Activated T-cell treated with anti-CD3 and anti-CD28 coated beads for 1 hour (primary cell): ENCODE measurements around the gene CDKN2AIPNL.
A peak's percentile ranks its signal among the peaks of the same experiment; 100 is the strongest.
"Not testable (repeated sequence)": the region's sequence is repeated elsewhere in the genome, so short reads cannot be mapped to it uniquely, and the experiment has no call there.

Experiments used
- DNase-seq: peaks from one replicate; pipeline ENCODE4 v3.0.0-alpha.2; 2020; ENCODE audit warnings: low read depth

The CDKN2AIPNL gene

DNA sequence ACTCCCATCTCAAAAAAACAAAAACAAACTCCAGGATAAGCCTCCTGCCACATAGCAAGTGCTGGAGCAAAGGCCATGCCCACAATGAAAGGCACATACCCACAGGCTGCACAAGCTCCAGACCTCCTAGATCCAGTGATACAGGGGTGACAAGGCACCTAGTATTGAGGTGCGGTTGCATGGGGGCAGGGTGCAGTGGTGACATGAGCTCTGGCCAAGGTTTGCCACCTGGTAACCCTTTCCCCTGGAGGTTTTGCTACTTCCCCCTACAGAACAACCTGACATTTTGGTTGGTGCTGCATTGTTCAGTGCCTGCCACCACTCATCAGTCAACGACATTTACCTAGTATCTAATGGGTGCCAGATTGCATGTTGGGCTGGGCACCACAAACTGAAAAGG is 14.5 kb downstream of the CDKN2AIPNL start:
- no peak for DNase-seq

GRCh38 chr5:134396274-134396673 is 15.4 kb downstream of the CDKN2AIPNL start:
- DNase-seq = no peak

- no peak for DNase-seq
Measured at GRCh38 chr5:134394932-134395331, 16.7 kb downstream of the CDKN2AIPNL start.

DNA sequence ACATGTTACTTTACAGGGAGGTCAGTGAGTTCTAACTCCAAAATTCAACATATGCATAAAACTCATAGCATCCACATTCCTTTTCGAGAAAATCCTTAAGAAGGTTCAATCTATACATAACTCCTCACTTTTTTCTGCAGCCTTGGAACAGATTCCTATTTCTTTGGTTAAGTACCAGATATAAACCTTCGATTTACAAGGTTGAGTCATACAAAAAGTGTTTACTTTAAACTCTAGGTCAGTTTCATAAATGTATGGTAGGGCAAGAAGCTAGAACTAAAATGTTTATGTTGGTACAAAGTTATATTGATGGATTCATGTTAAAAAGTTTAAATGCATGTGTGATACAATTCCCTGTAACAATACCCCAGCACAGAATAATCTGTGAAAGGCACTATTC is 19.4 kb downstream of the CDKN2AIPNL start:
- DNase-seq = no peak

GRCh38 chr5:134387443-134387842 is 24.2 kb downstream of the CDKN2AIPNL start:
- DNase-seq = no peak

DNA sequence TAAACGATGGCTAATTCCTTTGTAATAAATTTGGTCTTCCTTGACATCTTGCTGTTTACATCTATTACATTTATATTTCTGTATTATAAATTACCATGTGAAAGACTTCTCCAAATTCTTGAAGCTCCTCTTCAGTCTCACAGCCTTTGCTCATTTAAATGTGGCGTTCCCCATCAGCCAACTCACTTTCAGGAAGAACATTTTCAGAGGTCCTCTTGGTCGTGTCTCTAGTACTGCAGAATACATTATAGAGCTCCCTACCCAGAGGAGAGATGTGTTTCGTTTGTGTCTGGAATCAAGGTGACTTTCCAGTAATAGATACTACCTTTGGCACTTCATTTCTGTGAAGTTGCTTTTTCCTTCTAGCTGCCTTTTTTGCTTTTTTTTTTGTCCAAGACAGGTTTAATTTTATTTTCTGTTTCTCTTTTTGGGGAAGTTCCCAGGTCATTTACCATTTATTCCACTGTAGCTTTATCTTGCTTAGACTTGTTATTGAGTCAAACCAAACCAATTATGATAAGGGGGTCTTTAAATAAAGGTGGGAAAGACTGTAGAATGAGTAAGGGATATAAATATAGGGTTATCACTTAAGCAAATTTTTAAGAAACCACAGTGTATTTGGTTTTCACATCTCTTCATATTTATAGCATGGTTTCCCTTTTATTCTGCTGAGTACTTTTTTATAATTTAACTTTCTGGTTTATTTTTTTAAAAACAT is 27.5 kb downstream of the CDKN2AIPNL start:
- DNase-seq = no peak

- not testable (repeated sequence) for DNase-seq
Measured at GRCh38 chr5:134382204-134382603, 29.5 kb downstream of the CDKN2AIPNL start.

DNA sequence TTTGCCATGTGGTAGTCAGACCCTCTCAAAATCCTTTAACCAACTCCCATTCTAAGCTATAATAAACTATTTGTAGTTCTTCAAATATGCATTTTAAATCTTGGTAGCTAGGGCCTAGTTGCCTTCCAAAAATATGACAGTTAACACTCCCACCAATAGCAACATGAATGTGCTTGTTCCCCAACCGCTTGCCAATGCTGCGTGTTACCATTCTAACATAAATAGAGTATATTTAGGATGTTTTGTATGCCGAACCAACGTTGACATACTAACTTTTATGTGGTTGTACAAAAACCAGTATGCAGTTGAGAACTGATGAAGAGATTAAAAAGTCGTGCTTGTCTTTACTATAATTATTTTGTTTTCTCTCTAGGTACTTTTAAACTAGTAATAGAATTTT is 31.3 kb downstream of the CDKN2AIPNL start:
- DNase-seq = no peak

DNA sequence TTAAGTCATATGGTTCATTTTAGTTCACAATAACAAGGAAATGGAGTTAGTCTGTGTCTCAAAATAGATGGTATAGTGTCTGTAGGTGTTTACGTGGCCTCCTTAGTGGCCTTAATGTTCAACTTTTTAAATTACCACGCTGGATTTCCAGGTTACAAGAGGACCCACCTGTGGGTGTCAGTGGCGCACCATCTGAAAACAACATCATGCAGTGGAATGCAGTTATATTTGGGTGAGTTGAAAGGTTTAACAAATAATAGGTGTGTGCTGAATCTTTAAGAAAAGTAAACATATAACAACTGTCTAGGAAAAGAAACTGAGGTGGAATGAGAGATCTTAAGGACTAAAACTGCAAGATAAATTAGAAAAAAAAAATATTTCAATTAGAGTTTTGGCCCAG is 37.4 kb downstream of the CDKN2AIPNL start:
- DNase-seq = no peak

- DNase-seq = not testable (repeated sequence)
Measured at GRCh38 chr5:134373633-134374032, 38.0 kb downstream of the CDKN2AIPNL start.

GRCh38 chr5:134371834-134372340 is 39.8 kb downstream of the CDKN2AIPNL start:
- DNase-seq = peak; percentile 16

- DNase-seq = peak; percentile 97
Measured at GRCh38 chr5:134370871-134371833, 40.5 kb downstream of the CDKN2AIPNL start, which contains the start of gene UBE2B. TSS of gene UBE2B (plus strand) at chr5:134371569. CDS start at chr5:134371596, 27 bp downstream.

- no peak for DNase-seq
Measured at GRCh38 chr5:134370311-134370870, 41.3 kb downstream of the CDKN2AIPNL start.

DNA sequence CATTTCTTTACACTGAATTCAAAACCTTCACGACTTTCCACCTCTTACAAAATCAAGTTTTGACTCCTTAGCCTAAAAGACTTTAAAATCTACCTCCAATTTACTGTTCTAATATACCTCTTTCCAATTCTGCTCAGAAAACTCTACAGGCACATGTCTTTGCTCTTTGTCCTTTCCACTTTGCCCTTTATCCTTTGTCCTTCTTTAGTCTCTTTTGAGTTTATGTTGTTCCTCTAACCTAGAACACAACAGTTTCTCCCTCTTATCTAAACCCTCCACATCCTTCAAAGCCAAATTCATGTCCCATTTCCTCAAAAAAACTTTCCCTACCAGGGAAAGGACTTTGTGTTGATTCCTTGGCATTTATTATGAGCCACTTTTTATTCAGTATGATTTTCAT is 46.1 kb downstream of the CDKN2AIPNL start:
- no peak for DNase-seq

DNA sequence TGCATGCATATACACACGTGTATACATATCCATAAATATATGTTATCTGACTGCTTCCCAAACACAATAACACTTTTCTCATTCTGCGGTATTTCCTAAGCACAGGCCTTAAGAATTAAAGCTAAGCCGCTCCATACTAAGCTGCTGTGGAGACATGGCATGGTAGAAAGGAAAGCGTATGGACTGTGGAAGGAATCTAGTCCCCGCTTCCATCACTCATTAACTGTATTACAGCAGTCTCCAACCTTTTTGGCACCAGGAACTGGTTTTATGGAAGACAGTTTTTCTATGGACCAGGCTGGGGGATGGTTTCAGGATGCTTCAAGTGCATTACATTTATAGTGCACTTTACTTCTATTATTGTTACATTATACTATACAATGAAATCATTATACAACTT is 56.0 kb downstream of the CDKN2AIPNL start:
- DNase-seq = no peak
